ENCODE results near the gene MUC5B. TPM values are rescaled to one million over a fixed set of nuclear protein-coding genes. Genes with fewer than 3 reads are reported as not detected.

Gene MUC5B
- total and polyA plus RNA-seq, 3 donors from 2014 or later: 0.45 to 0.87 (median 0.50) TPM

DNA sequence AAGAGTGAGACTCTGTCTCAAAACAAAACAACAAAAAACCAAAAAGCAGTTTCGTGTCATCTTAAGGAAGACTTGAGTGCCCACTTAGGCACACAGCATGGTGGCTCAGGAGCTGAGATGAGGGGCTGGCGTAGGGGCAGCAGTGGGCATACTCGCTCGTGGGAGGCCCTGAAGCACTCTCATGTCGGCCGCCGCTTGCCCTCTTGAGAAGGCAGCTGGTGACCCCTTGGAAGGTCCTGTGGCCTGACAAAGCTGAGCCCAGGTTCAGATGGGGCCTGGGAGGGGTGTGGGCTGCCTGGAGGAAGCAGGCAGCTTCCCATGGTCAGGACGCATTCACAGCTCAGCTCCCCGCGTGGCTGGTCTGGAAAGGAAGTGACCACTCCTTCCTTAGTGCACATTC lies 15.0 kb downstream of the MUC5B start:
- H3K36me3 ChIP-seq (ENCODE audit: low read depth, missing control alignments): no peaks in the 10 kb centered on the region
- intact Hi-C loops (cut with DNase I; ENCODE audit: low total_unique reads): no loop called here
- DNase-seq: no peak
- H3K9me3 ChIP-seq: no peaks in the 10 kb centered on the region
- 87 to 94% methylated on average over 5 to 10 of the region's 10 CpGs for WGBS, 2 donors
- no peak overlapping the region for H3K4me3 ChIP-seq
- H3K27ac ChIP-seq: no peak overlapping the region
- H3K27me3 ChIP-seq: no peaks in the 10 kb centered on the region
- TF ChIP-seq POLR2A (IDR thresholded peaks at IDR 0.05): no peak
- TF ChIP-seq, protein P1, sequence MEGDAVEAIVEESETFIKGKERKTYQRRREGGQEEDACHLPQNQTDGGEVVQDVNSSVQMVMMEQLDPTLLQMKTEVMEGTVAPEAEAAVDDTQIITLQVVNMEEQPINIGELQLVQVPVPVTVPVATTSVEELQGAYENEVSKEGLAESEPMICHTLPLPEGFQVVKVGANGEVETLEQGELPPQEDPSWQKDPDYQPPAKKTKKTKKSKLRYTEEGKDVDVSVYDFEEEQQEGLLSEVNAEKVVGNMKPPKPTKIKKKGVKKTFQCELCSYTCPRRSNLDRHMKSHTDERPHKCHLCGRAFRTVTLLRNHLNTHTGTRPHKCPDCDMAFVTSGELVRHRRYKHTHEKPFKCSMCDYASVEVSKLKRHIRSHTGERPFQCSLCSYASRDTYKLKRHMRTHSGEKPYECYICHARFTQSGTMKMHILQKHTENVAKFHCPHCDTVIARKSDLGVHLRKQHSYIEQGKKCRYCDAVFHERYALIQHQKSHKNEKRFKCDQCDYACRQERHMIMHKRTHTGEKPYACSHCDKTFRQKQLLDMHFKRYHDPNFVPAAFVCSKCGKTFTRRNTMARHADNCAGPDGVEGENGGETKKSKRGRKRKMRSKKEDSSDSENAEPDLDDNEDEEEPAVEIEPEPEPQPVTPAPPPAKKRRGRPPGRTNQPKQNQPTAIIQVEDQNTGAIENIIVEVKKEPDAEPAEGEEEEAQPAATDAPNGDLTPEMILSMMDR (IDR thresholded peaks at IDR 0.05): no peak
- no peaks in the 10 kb centered on the region for H3K4me1 ChIP-seq

DNA sequence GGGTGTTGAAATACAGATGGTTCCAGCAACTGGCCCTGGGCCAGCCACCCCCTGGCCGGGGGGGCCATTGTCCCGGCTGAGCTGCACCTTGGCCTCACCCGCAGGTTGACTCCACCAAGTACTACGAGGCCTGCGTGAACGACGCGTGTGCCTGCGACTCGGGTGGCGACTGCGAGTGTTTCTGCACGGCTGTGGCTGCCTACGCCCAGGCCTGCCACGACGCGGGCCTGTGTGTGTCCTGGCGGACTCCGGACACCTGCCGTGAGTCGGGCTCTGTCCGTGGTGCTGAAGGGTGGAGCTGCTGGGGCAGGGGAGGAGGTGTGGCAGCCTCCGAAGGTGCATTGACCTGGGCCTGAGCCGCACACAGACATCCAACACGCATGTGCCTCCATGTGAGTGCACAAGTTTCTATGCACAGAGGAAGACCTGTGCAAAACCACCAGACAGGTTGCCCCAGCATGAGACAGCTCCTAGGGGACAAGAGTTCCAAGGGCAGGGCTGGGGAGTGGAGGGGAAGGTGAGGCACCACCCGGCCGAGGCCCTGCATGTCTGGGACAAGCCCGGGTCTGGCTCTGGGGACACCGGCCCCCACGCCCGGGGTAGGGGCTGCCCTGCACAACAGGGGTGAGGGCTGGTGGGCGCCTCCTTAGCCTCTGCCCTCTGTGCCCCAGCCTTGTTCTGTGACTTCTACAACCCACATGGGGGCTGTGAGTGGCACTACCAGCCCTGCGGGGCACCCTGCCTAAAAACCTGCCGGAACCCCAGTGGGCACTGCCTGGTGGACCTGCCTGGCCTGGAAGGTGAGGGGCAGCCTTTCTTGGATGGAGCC lies 16.1 kb downstream of the MUC5B start:
- H3K27me3 ChIP-seq: no peaks in the 10 kb centered on the region
- H3K4me3 ChIP-seq: no peak overlapping the region
- no peaks in the 10 kb centered on the region for H3K36me3 ChIP-seq (ENCODE audit: low read depth, missing control alignments)
- TF ChIP-seq, protein P1 (IDR thresholded peaks at IDR 0.05): no peak
- TF ChIP-seq POLR2A (IDR thresholded peaks at IDR 0.05): no peak
- no peaks in the 10 kb centered on the region for H3K9me3 ChIP-seq
- 69 to 81% methylated on average over 16 to 34 of the region's 34 CpGs for WGBS, 2 donors
- no peak overlapping the region for H3K27ac ChIP-seq
- DNase-seq: no peak
- H3K4me1 ChIP-seq: no peaks in the 10 kb centered on the region
- intact Hi-C loops (cut with DNase I; ENCODE audit: low total_unique reads): no loop called here

DNA sequence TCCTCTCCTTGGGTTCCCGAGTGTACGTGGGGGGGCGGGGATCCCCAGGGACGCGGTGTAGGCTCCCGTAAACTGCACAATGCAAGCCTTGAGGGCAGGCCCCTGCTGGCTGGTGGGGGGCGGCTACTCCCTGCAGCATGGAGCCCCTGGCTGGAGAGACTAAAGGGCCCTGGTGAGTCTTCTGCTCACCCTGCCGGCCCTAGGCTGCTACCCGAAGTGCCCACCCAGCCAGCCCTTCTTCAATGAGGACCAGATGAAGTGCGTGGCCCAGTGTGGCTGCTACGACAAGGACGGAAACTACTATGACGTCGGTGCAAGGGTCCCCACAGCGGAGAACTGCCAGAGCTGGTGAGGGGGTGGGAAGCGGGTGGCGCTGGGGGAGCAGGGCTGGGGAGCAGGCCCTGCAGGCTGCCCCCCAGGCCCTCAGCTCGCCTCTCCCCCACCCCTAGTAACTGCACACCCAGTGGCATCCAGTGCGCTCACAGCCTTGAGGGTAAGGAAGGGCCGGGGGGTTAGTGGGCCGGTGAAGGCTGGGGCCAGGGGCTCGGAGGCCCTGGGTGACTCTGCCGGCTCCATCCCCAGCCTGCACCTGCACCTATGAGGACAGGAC lies 16.8 kb downstream of the MUC5B start:
- intact Hi-C loops (cut with DNase I; ENCODE audit: low total_unique reads): no loop called here
- no peaks in the 10 kb centered on the region for H3K36me3 ChIP-seq (ENCODE audit: low read depth, missing control alignments)
- no peaks in the 10 kb centered on the region for H3K4me1 ChIP-seq
- H3K27me3 ChIP-seq: no peaks in the 10 kb centered on the region
- H3K27ac ChIP-seq: no peak overlapping the region
- H3K4me3 ChIP-seq: no peak overlapping the region
- WGBS, 2 donors: 92 to 97% methylated on average over 5 to 23 of the region's 23 CpGs
- no peaks in the 10 kb centered on the region for H3K9me3 ChIP-seq
- no peak for TF ChIP-seq POLR2A (IDR thresholded peaks at IDR 0.05)
- TF ChIP-seq, protein P1 (IDR thresholded peaks at IDR 0.05): no peak
- no peak for DNase-seq

DNA sequence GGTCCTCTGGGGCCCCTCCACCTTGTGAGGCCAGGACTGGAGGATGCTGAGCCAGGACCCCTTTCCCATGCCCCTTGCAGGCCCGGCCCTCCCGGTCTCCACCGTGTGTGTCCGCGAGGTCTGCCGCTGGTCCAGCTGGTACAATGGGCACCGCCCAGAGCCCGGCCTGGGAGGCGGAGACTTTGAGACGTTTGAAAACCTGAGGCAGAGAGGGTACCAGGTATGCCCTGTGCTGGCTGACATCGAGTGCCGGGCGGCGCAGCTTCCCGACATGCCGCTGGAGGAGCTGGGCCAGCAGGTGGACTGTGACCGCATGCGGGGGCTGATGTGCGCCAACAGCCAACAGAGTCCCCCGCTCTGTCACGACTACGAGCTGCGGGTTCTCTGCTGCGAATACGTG lies 17.9 kb downstream of the MUC5B start:
- TF ChIP-seq POLR2A (IDR thresholded peaks at IDR 0.05): no peak
- TF ChIP-seq, protein P1 (IDR thresholded peaks at IDR 0.05): no peak
- no peak overlapping the region for H3K27ac ChIP-seq
- WGBS, 2 donors: 94 to 95% methylated on average over 4 to 25 of the region's 25 CpGs
- intact Hi-C loops (cut with DNase I; ENCODE audit: low total_unique reads): no loop called here
- no peaks in the 10 kb centered on the region for H3K27me3 ChIP-seq
- no peaks in the 10 kb centered on the region for H3K9me3 ChIP-seq
- H3K4me3 ChIP-seq: no peak overlapping the region
- no peak for DNase-seq
- no peaks in the 10 kb centered on the region for H3K4me1 ChIP-seq
- no peaks in the 10 kb centered on the region for H3K36me3 ChIP-seq (ENCODE audit: low read depth, missing control alignments)

Measured in testis (tissue), 3 donors.